Upper lobe of left lung (tissue), 4 donors: ENCODE results near the gene LAMC1.

ENCODE experiments used
- CTCF ChIP-seq, 6 experiments: fragments of 450-650 bp in 4 of 6; fragments of 200-600 bp in 2 of 6; sonication (generic) in 2 of 6; IDR thresholded peaks; one replicate each; pipeline ENCODE4 v1.5.1; 2016 to 2019; ENCODE audit warnings: antibody characterized with exemption in 6 of 6
- EP300 ChIP-seq, 4 donors: sonication (generic); formaldehyde crosslinking; IDR thresholded peaks; one replicate each; pipeline ENCODE4 v1.5.1; 2017; ENCODE audit warnings: antibody characterized with exemption in 4 of 4, control low read depth in 2 of 4
- POLR2A ChIP-seq, 4 donors: fragments of 450-650 bp; IDR thresholded peaks; one replicate each; pipeline ENCODE4 v1.5.1; 2016 to 2017; ENCODE audit warnings: antibody characterized with exemption in 4 of 4, mild to moderate bottlenecking in 2 of 4
- POLR2AphosphoS5 ChIP-seq, 2 donors: sonication (generic); formaldehyde crosslinking; IDR thresholded peaks; one replicate each; pipeline ENCODE4 v1.5.1; 2017; ENCODE audit warnings: antibody characterized with exemption in 2 of 2

GRCh38 chr1:183105449-183105848 lies 82.2 kb downstream of the LAMC1 start:
- TF ChIP-seq CTCF (IDR thresholded peaks at IDR 0.05) (no peak), POLR2AphosphoS5 (IDR thresholded peaks at IDR 0.05) (no peak), POLR2A (IDR thresholded peaks at IDR 0.05) (no peak), EP300 (IDR thresholded peaks at IDR 0.05) (no peak)
